Measurements from ENCODE around the gene COPZ2.
"Not testable (repeated sequence)": the region's sequence is repeated elsewhere in the genome, so short reads cannot be mapped to it uniquely, and the experiment has no call there.

COPZ2 gene

DNA sequence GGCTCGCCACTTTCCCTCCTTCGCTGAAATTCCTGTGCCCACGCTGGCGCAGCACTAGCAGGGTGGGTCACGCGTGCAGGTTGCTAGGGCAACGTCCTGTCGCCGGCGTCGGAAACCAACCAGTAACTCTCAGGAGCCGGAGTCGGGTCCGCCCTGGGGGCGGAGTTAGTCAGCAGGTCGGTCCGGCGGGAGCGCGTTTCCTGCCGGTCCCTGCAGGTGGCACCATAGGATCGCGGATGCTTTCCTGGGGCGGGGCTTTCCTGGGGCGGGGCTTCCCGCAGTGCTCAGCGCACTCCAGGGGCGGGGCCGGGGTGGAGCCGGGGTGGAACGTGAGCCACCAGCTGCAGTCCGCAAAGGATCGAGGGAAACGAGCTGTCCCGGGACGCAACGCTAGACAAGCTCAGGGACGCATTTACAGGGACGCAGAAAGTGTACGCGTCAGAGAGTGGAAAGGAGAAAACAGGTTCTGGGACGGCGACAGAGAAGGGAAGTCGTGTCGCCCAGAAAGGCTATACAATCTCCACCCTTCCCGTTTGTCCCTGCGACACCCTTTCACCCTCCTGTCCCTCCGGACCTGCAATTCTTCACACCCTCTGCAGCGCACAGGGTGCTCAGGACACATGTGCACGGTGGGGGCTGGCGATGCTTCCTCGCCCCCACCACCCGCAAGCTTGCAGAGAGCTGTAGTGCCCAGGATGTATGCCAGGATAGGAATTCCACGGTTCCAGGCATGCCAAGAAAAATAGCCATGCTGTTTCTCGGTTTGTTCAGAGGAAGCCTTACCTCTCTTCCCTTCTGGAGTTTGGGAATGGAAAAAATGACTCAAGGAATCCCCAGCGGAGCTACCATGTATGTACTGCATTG is 12.3 kb downstream of the COPZ2 start:
- peak; percentile 81 for TF ChIP-seq CTCF (IDR thresholded peaks at IDR 0.05; ENCODE audit: low read depth, low read length)
- in situ Hi-C loops (cut with HindIII; ENCODE audit: low sequenced_read_pairs), result no loop called here
- DNase-seq (ENCODE audit: low read depth, low spot score), result peak; percentile 97
- H3K4me3 ChIP-seq (ENCODE audit: low read depth, low read length), result peak overlapping the region; percentile 53

GRCh38 chr17:48024149-48025039 is 13.2 kb downstream of the COPZ2 start:
- TF ChIP-seq CTCF (IDR thresholded peaks at IDR 0.05; ENCODE audit: low read depth, low read length), result no peak
- H3K4me3 ChIP-seq (ENCODE audit: low read depth, low read length), result peak overlapping the region; percentile 41
- in situ Hi-C loops (cut with HindIII; ENCODE audit: low sequenced_read_pairs), result no loop called here
- no peak for DNase-seq (ENCODE audit: low read depth, low spot score)

DNA sequence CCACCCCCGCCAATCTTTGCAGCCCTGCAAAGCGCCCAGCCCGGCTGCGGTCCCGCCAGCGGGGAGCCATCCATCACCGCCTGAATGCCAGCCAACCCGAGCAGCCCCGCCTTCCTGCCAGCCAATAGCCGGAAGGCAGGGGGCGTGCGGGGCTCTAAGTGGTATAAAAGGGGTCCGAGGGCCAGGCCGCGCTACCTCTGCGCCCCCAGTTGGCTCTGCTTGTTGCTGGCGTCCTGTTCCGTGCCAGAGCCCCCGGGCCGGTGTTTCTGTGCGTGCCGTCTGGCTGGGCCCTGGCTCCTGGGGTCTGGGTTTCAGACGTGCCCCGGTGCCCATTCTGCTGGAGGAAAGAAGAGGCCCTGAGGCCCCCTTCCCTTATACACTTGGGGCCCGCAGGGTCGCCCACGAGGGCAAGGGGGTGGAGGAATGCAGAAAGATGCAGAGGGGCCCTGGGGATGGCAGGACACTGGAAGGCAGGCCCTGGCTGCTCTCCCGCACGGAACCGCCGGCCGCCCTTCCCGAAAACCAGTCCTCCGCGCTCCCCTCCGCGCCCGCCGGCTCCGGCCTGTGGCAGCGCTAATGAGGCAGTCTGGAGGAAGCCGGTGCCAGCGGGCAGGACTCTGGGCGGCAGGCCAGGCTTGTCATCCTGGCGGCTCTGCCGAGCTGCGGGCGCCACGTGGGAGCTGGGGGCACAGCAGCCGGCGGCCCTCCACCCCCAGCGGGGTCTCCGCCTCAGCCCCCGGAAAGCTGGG is 14.0 kb downstream of the COPZ2 start:
- peak overlapping the region; percentile 41 for H3K4me3 ChIP-seq (ENCODE audit: low read depth, low read length)
- no peak for TF ChIP-seq CTCF (IDR thresholded peaks at IDR 0.05; ENCODE audit: low read depth, low read length)
- DNase-seq (ENCODE audit: low read depth, low spot score), result peak; percentile 59
- in situ Hi-C loops (cut with HindIII; ENCODE audit: low sequenced_read_pairs), result no loop called here

- in situ Hi-C loops (cut with HindIII; ENCODE audit: low sequenced_read_pairs), result no loop called here
- DNase-seq (ENCODE audit: low read depth, low spot score), result no peak
- H3K4me3 ChIP-seq (ENCODE audit: low read depth, low read length), result no peak overlapping the region
- TF ChIP-seq CTCF (IDR thresholded peaks at IDR 0.05; ENCODE audit: low read depth, low read length), result no peak
Observed at GRCh38 chr17:48022901-48023300, 14.7 kb downstream of the COPZ2 start.

DNA sequence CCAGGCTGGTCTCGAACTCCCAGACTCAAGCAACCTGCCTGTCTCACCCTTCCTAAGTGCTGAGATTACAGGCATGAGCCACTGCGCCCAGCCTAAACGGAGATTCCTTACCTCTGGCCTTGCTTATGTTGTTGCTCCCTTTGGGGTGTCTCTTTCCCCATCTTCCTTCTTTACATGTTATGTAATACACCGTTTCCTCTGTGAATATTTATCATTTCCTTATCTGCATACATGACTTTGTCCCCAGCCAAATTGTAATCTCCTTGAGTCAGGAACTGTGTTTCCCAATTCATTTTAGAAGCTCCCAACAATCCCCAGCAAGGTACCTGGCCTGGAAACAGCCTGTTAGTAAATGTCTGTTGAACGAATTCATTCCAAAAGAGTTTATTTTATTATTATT is 15.7 kb downstream of the COPZ2 start:
- no peak for TF ChIP-seq CTCF (IDR thresholded peaks at IDR 0.05; ENCODE audit: low read depth, low read length)
- DNase-seq (ENCODE audit: low read depth, low spot score), result no peak
- in situ Hi-C loops (cut with HindIII; ENCODE audit: low sequenced_read_pairs), result no loop called here
- no peak overlapping the region for H3K4me3 ChIP-seq (ENCODE audit: low read depth, low read length)

DNA sequence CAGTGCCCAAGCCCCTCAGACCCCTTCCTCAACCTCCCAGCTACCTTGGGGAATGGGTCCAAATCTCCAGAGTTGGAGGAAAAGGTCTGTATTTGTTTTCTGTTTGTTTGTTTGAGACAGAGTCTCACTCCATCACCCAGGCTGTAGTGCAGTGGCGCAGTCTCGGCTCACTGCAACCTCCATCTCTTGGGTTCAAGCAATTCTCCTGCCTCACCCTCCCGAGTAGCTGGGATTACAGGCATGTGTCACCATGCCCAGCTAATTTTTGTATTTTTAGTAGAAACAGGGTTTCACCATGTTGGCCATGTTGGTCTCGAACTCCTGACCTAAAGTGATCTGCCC is 19.8 kb downstream of the COPZ2 start:
- DNase-seq (ENCODE audit: low read depth, low spot score); H3K4me3 ChIP-seq (ENCODE audit: low read depth, low read length); in situ Hi-C loops (cut with HindIII; ENCODE audit: low sequenced_read_pairs): not testable (repeated sequence)

Measured in astrocyte of the spinal cord (primary cell).